GM12878 (cell line): ENCODE results near the gene ZFP14. TPM values are rescaled to one million over a fixed set of nuclear protein-coding genes. Genes with fewer than 3 reads are reported as not detected.
A peak's percentile ranks its signal among the peaks of the same experiment; 100 is the strongest.

Source experiments
- ATAC-seq: fragments of 200-7000 bp; cut with Tn5 transposase; 3 replicates; pipeline ENCODE4 v1.9.1; 2020; ENCODE audit warnings: mild to moderate bottlenecking, moderate library complexity
- BruUV-seq: library from RNA; stranded (reverse); fragments of 400-500 nt; replicated peaks from 2 replicates; lab custom pipeline; 2021; lab: Mats Ljungman, UMichigan
- CTCF ChIA-PET: fragments of 300-600 bp; sonication (Branson Sonifier 250); formaldehyde crosslinking; extraction: SDS; loops from one replicate; lab custom pipeline; 2021; ENCODE audit warnings: inconsistent platforms; lab: Yijun Ruan, JAX
- POLR2A ChIA-PET: fragments of 350-600 bp; formaldehyde crosslinking; extraction: SDS; loops from one replicate; lab custom pipeline; 2021; ENCODE audit warnings: inconsistent platforms; lab: Charles Lee
- RAD21 ChIA-PET: fragments of 300-600 bp; sonication (Branson Sonifier 250); formaldehyde crosslinking; loops from one replicate; lab custom pipeline; 2023; ENCODE audit warnings: antibody characterized with exemption; ENCODE audit not compliant: unreplicated experiment; lab: Charles Lee
- SMC1A ChIA-PET: fragments of 300-600 bp; sonication (Branson Sonifier 250); formaldehyde crosslinking; loops from one replicate; lab custom pipeline; 2023; ENCODE audit not compliant: unreplicated experiment, uncharacterized antibody; lab: Charles Lee
- DNase-seq: peaks from one replicate; pipeline ENCODE4 v3.0.0-alpha.2; 2011; ENCODE audit warnings: low read depth, low spot score
- FAIRE-seq: peaks from 3 replicates; lab custom pipeline; 2011; peaks lifted over from hg19 to GRCh38; lab: Jason Lieb, UNC
- H2AFZ ChIP-seq: 2 replicates; pipeline ENCODE4 v1.6.0; 2011; ENCODE audit warnings: low read depth, low read length, control low read depth; ENCODE audit not compliant: control insufficient read depth
- H3K27ac ChIP-seq: 2 replicates; pipeline ENCODE4 v1.5.1; 2011; ENCODE audit warnings: control low read depth; ENCODE audit not compliant: control insufficient read depth, insufficient read depth
- H3K27me3 ChIP-seq, 2 experiments: replicated peaks in 1 of 2; 2 replicates each; pipeline versions ENCODE4 v1.6.0 to v1.6.1; 2011; ENCODE audit warnings: low read length in 1 of 2; ENCODE audit not compliant: control insufficient read depth in 2 of 2, insufficient read depth in 2 of 2
- H3K36me3 ChIP-seq, 2 experiments: 2 replicates each; pipeline ENCODE4 v1.5.1; 2011; ENCODE audit warnings: low read length in 1 of 2; ENCODE audit not compliant: control insufficient read depth in 2 of 2, insufficient read depth in 2 of 2
- H3K4me1 ChIP-seq: 2 replicates; pipeline ENCODE4 v1.6.1; 2011; ENCODE audit warnings: mild to moderate bottlenecking, low read length, moderate library complexity, mixed read lengths; ENCODE audit not compliant: control insufficient read depth, insufficient read depth
- H3K4me2 ChIP-seq: 2 replicates; pipeline ENCODE4 v1.6.0; 2011; ENCODE audit warnings: control low read depth; ENCODE audit not compliant: control insufficient read depth, insufficient read depth
- H3K4me3 ChIP-seq: fragments of 200-600 bp; sonication (generic); 2 replicates; pipeline ENCODE4 v1.5.1; 2016
- H3K79me2 ChIP-seq: 2 replicates; pipeline ENCODE4 v1.6.0; 2011; ENCODE audit warnings: low read length; ENCODE audit not compliant: control insufficient read depth, insufficient read depth
- H3K9ac ChIP-seq: 2 replicates; pipeline ENCODE4 v1.8.0; 2011; ENCODE audit warnings: low read length, control low read depth, mixed read lengths; ENCODE audit not compliant: control insufficient read depth, insufficient read depth
- H3K9me3 ChIP-seq: replicated peaks from 3 replicates; pipeline ENCODE4 v1.5.1; 2011; ENCODE audit warnings: mild to moderate bottlenecking, low read length; ENCODE audit not compliant: control insufficient read depth, insufficient read depth
- H4K20me1 ChIP-seq: 2 replicates; pipeline ENCODE4 v1.6.0; 2011; ENCODE audit not compliant: control insufficient read depth, insufficient read depth
- BCL11A ChIP-seq: IDR thresholded peaks from 2 replicates; pipeline ENCODE4 v1.6.1; 2011; ENCODE audit warnings: low read depth, low read length
- EZH2 ChIP-seq: IDR thresholded peaks from 2 replicates; pipeline ENCODE4 v1.6.1; 2012; ENCODE audit warnings: low read depth, mild to moderate bottlenecking, control low read depth, inconsistent platforms, low read length, borderline replicate concordance; ENCODE audit not compliant: control insufficient read depth
- FOXM1 ChIP-seq: IDR thresholded peaks from 2 replicates; pipeline ENCODE4 v1.6.1; 2012; ENCODE audit warnings: low read depth, mild to moderate bottlenecking, inconsistent platforms, low read length, moderate library complexity
- IKZF2 ChIP-seq, 2 experiments: fragments of 450-650 bp; IDR thresholded peaks; 2 replicates each; pipeline ENCODE4 v1.6.1; 2017; ENCODE audit warnings: mild to moderate bottlenecking in 2 of 2, moderate library complexity in 2 of 2
- KDM1A ChIP-seq: fragments of 200-600 bp; sonication (generic); IDR thresholded peaks from 2 replicates; pipeline ENCODE4 v1.6.1; 2016; ENCODE audit warnings: borderline replicate concordance
- MYC ChIP-seq: IDR thresholded peaks from 2 replicates; pipeline ENCODE4 v1.6.1; 2011; ENCODE audit warnings: mild to moderate bottlenecking, low read length, moderate library complexity, inconsistent platforms; ENCODE audit not compliant: insufficient read depth, insufficient replicate concordance, insufficient read length, severe bottlenecking
- NR2C2 ChIP-seq: IDR thresholded peaks from 2 replicates; pipeline ENCODE4 v1.6.1; 2011; ENCODE audit warnings: borderline replicate concordance, low read depth; ENCODE audit not compliant: control insufficient read depth, insufficient read length
- PKNOX1 ChIP-seq: fragments of 450-650 bp; IDR thresholded peaks from 2 replicates; pipeline ENCODE4 v1.6.1; 2016; ENCODE audit warnings: mild to moderate bottlenecking
- POLR2AphosphoS2 ChIP-seq: IDR thresholded peaks from 2 replicates; pipeline ENCODE4 v1.6.1; 2011; ENCODE audit warnings: low read depth, mild to moderate bottlenecking, low read length, improper control_type of control experiment, moderate library complexity
- SIN3A ChIP-seq: IDR thresholded peaks from 2 replicates; pipeline ENCODE4 v1.6.1; 2012; ENCODE audit warnings: low read depth, low read length, improper control_type of control experiment
- WRNIP1 ChIP-seq: IDR thresholded peaks from 2 replicates; pipeline ENCODE4 v1.6.1; 2011; ENCODE audit warnings: low read depth, low read length, improper control_type of control experiment, borderline replicate concordance
- WGBS: methylation state at CpG from one replicate; pipeline ENCODE4 v1.1.6; 2016; ENCODE audit warnings: low lambda C conversion rate; ENCODE audit not compliant: insufficient replicate concordance, insufficient coverage; ENCODE audit errors: missing lambda C conversion rate; 5-methylcytosine and 5-hydroxymethylcytosine counted together
- in situ Hi-C: fragments of 300-500 bp; cut with MboI; formaldehyde crosslinking; loops from 9 replicates; pipeline ENCODE4 v1.14.3; 2018; ENCODE audit warnings: mixed read lengths
- intact Hi-C: fragments of 100-400 bp; cut with micrococcal nuclease; formaldehyde crosslinking; loops from one replicate; pipeline ENCODE4 v1.14.2; 2022; ENCODE audit not compliant: unreplicated experiment
- polyA plus RNA-seq, 11 experiments: library from polyadenylated mRNA; depleted of rRNA in 4 of 11; unstranded in 6 of 11; stranded (reverse) in 5 of 11; fragments of >200 nt; fragmentation: Nextera tagmentation in 4 of 11; fragmentation: Illumina TruSeq in 1 of 11; extraction: Ambion mirVana in 4 of 11; extraction: Trizol in 1 of 11; gene quantifications; 1 replicate in 1 of 11; 2 replicates in 10 of 11; pipeline versions ENCODE4 v1.2.1 to v1.2.3, GENCODE V29; 2011 to 2016; ENCODE audit warnings: inconsistent platforms in 2 of 11, missing spikeins in 2 of 11, low read depth in 1 of 11
- total RNA-seq, 4 experiments: library from RNA; depleted of rRNA in 3 of 4; stranded (reverse); fragments of >200 nt in 3 of 4; fragmentation: Illumina TruSeq in 1 of 4; extraction: Trizol in 1 of 4; gene quantifications; 2 replicates each; pipeline versions ENCODE4 v1.2.1 to v1.2.3, GENCODE V29; 2013 to 2021
- TF ChIP-seq, protein P1 (sequence below): fragments of 450-650 bp; IDR thresholded peaks from 2 replicates; pipeline ENCODE4 v1.6.1; 2017; ENCODE audit warnings: antibody characterized with exemption, mild to moderate bottlenecking, moderate library complexity
- TF ChIP-seq, protein P2 (sequence below), 3 experiments: IDR thresholded peaks in 2 of 3; conservative IDR thresholded peaks in 1 of 3; 2 replicates each; pipeline ENCODE4 v1.5.1; 2011; ENCODE audit warnings: low read depth in 3 of 3, low read length in 3 of 3, mild to moderate bottlenecking in 3 of 3, control low read depth in 2 of 3, moderate library complexity in 2 of 3, inconsistent platforms in 1 of 3, mixed read lengths in 1 of 3; ENCODE audit not compliant: control insufficient read depth in 2 of 3, insufficient read depth in 1 of 3; ENCODE audit errors: extremely low read depth in 1 of 3
- TF ChIP-seq, protein P3 (sequence below): fragments of 450-650 bp; IDR thresholded peaks from 2 replicates; pipeline ENCODE4 v1.6.1; 2018; ENCODE audit warnings: borderline replicate concordance, mild to moderate bottlenecking; ENCODE audit not compliant: partially characterized antibody

ZFP14 gene
- total and polyA plus RNA-seq, 10 of the 15 experiments (the other 5 are each of a cell fraction or from before 2014, with no cell fraction given) = 0.61 to 2.6 (median 0.83) TPM

DNA sequence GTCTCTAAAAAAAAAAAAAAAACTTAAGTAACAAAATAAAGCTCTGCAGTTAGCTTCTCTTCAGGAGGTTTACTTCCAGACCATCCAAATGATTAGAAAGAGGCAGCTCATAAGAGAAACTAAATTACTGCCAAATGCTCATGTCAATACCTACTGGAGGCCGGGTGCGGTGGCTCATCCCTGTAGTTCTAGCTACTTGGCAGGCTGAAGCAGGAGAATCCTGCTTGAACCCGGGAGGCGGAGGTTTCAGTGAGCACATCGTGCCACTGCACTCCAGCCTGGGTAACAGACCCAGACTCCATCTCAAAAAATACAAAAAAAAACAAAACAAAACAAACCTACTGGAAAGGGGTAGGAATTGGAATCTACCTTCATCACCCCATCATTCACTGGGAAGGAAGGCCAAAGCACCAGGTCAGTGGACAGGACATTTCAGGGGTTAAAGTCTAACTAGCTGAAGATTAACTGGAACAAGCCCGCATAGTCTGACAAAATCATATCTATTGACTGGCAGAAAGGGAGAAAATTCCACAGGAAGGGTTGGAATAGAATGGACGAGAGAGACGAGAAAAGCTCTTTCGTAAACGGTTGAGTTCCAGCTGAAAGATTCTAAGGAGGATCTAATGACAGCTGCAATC, 1.3 kb downstream of the ZFP14 start:
- intact Hi-C loops = loop anchor here (5.0 kb wide), 1 partner anchor 115 kb away; no protein-coding TSS in a partner anchor
- peaks cover 3% of the 10 kb centered on the region; the same call in 2 of the 3 replicates for H3K9me3 ChIP-seq
- H3K9ac ChIP-seq = no peak overlapping the region
- peak overlapping the region; percentile 87 for H3K4me3 ChIP-seq
- DNase-seq (no peak), FAIRE-seq (no peak), ATAC-seq (no peak)
- 75% methylated on average over 9 of the region's 10 CpGs for WGBS
- no peaks in the 10 kb centered on the region for H3K4me1 ChIP-seq
- ChIA-PET POLR2A (interaction anchor here (0.7 kb wide), 1 partner anchor 1117 kb away, joined by 3 read pairs; no protein-coding TSS in a partner anchor), CTCF (interaction anchor here (0.6 to 1.3 kb wide), 2 partner anchors 42 to 1313 kb away, joined by 3 to 4 read pairs; no protein-coding TSS in a partner anchor), RAD21 (no interaction called here), SMC1A (interaction anchor here (1.1 to 1.4 kb wide), 2 partner anchors 11 to 116 kb away, joined by 3 read pairs; no protein-coding TSS in a partner anchor)
- in situ Hi-C loops = no loop called here
- no peaks in the 10 kb centered on the region for H3K79me2 ChIP-seq
- no peaks in the 10 kb centered on the region for H4K20me1 ChIP-seq
- BruUV-seq = no TSS peak
- peak overlapping the region; percentile 46 for H3K4me2 ChIP-seq
- no peak overlapping the region for H3K27ac ChIP-seq
- no peaks in the 10 kb centered on the region for H3K36me3 ChIP-seq
- no peaks in the 10 kb centered on the region for H3K27me3 ChIP-seq
- H2AFZ ChIP-seq = no peak overlapping the region
- TF ChIP-seq PKNOX1 (no peak), NR2C2 (no peak), WRNIP1 (no peak), KDM1A (no peak), POLR2AphosphoS2 (no peak), SIN3A (no peak), FOXM1 (no peak), BCL11A (no peak), MYC (no peak), IKZF2 (IDR thresholded peaks at IDR 0.05) (no peak), EZH2 (no peak)
- TF ChIP-seq, protein P1, sequence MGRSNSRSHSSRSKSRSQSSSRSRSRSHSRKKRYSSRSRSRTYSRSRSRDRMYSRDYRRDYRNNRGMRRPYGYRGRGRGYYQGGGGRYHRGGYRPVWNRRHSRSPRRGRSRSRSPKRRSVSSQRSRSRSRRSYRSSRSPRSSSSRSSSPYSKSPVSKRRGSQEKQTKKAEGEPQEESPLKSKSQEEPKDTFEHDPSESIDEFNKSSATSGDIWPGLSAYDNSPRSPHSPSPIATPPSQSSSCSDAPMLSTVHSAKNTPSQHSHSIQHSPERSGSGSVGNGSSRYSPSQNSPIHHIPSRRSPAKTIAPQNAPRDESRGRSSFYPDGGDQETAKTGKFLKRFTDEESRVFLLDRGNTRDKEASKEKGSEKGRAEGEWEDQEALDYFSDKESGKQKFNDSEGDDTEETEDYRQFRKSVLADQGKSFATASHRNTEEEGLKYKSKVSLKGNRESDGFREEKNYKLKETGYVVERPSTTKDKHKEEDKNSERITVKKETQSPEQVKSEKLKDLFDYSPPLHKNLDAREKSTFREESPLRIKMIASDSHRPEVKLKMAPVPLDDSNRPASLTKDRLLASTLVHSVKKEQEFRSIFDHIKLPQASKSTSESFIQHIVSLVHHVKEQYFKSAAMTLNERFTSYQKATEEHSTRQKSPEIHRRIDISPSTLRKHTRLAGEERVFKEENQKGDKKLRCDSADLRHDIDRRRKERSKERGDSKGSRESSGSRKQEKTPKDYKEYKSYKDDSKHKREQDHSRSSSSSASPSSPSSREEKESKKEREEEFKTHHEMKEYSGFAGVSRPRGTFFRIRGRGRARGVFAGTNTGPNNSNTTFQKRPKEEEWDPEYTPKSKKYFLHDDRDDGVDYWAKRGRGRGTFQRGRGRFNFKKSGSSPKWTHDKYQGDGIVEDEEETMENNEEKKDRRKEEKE = no peak
- TF ChIP-seq, protein P2, sequence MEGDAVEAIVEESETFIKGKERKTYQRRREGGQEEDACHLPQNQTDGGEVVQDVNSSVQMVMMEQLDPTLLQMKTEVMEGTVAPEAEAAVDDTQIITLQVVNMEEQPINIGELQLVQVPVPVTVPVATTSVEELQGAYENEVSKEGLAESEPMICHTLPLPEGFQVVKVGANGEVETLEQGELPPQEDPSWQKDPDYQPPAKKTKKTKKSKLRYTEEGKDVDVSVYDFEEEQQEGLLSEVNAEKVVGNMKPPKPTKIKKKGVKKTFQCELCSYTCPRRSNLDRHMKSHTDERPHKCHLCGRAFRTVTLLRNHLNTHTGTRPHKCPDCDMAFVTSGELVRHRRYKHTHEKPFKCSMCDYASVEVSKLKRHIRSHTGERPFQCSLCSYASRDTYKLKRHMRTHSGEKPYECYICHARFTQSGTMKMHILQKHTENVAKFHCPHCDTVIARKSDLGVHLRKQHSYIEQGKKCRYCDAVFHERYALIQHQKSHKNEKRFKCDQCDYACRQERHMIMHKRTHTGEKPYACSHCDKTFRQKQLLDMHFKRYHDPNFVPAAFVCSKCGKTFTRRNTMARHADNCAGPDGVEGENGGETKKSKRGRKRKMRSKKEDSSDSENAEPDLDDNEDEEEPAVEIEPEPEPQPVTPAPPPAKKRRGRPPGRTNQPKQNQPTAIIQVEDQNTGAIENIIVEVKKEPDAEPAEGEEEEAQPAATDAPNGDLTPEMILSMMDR (IDR thresholded peaks at IDR 0.05 in 2 of 3, conservative IDR thresholded peaks at IDR 0.05 in 1 of 3; ENCODE audit: control insufficient read depth in 2 of 3, extremely low read depth in 1 of 3, insufficient read depth in 1 of 3, low read depth in 3 of 3, low read length in 3 of 3) = no peak
- TF ChIP-seq, protein P3, sequence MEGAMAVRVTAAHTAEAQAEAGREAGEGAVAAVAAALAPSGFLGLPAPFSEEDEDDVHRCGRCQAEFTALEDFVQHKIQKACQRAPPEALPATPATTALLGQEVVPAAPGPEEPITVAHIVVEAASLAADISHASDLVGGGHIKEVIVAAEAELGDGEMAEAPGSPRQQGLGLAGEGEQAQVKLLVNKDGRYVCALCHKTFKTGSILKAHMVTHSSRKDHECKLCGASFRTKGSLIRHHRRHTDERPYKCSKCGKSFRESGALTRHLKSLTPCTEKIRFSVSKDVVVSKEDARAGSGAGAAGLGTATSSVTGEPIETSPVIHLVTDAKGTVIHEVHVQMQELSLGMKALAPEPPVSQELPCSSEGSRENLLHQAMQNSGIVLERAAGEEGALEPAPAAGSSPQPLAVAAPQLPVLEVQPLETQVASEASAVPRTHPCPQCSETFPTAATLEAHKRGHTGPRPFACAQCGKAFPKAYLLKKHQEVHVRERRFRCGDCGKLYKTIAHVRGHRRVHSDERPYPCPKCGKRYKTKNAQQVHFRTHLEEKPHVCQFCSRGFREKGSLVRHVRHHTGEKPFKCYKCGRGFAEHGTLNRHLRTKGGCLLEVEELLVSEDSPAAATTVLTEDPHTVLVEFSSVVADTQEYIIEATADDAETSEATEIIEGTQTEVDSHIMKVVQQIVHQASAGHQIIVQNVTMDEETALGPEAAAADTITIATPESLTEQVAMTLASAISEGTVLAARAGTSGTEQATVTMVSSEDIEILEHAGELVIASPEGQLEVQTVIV = no peak
